Measurements from ENCODE around the gene P2RX1.

The P2RX1 gene

GRCh38 chr17:3893003-3893719 lies 23.1 kb downstream of the P2RX1 start, which contains the start of gene CAMKK1:
CAMKK1 (minus strand) TSS chr17:3893053; CDS start chr17:3885687, 7,366 bp downstream.
- intact Hi-C loops (cut with DNase I), result no loop called here
- DNase-seq, result peak; percentile 40 to 93 (median 87)

DNA sequence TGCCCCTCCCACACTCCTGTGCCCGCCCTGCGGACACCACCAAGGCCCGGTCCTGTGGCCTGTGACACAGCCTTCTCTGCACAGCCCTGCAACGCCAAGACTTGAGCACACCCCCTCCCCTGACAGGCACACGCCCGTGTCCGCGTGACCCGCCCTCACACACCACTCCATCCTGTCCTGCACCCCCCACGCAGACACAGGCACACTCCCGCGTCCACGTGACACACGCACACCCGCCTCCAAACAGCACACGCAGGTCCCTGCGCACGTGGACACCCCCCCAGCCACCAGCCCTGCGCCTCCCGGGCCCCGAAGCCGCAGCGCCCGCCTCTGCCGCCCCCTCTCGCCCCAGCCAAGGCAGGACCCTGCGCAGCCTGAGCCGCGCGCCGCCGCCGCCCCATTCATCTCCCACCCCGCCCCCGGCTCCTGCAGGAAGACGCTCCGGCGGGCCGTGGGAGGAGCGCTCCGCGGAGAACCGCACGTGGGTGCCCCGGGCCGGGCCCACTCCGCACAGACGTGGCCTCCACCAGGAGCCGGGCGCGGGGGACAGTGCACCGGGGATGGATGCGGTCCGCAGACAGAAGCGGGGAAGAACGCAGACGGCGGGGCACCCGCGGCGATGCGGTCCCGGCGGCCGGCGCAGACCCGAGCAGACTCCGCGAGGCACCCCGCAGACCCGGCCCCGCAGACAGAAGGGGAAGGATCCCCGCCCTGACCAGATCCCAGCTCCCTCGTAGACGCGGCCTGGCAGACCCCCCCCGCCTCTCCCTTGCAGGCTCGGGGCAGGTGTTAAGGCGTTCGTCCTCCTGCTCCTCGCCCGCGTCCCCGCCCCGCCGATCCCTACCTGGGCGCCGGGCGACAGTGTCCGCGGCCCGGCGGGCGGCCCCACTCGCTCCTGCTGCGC lies 23.9 kb downstream of the P2RX1 start:
- intact Hi-C loops (cut with DNase I), result no loop called here
- peak; percentile 26 to 88 (median 74) for DNase-seq

DNA sequence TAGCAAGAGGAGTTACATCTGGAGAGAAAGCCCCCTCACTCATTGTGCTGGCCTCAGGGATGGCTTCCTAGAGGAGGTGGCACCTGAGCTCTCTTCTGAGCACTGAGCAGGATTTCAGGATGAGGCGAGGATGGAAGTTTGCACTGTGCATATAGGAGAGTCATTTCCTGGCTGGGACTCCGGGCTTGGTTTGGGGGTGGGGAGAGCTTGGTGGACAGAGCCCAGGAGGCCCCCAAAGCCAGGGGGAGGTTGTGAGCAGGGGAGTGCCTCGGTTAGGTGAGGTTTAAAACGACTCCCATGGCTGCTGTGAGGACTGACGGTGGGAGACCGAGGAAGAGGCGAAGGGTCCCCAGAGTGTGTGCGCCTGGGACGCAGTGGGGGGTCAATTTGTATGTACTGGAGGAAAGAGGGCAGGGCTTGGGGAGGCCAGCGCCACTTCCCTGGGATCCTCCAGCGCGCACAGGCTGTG lies 24.6 kb downstream of the P2RX1 start:
- DNase-seq, result no peak
- intact Hi-C loops (cut with DNase I), result no loop called here

- intact Hi-C loops (cut with DNase I), result no loop called here
These were observed 25.4 kb downstream of the P2RX1 start for GRCh38 chr17:3890878-3891219.

GRCh38 chr17:3890082-3890877 lies 26.0 kb downstream of the P2RX1 start:
- DNase-seq, result peak in 39 of 42 donors; percentile 38 to 85 (median 65)
- intact Hi-C loops (cut with DNase I), result no loop called here

More at GRCh38 chr17:3890878-3891219, 25.4 kb downstream of the P2RX1 start:
- DNase-seq, result peak in 1 of 42 donors; percentile 27

DNA sequence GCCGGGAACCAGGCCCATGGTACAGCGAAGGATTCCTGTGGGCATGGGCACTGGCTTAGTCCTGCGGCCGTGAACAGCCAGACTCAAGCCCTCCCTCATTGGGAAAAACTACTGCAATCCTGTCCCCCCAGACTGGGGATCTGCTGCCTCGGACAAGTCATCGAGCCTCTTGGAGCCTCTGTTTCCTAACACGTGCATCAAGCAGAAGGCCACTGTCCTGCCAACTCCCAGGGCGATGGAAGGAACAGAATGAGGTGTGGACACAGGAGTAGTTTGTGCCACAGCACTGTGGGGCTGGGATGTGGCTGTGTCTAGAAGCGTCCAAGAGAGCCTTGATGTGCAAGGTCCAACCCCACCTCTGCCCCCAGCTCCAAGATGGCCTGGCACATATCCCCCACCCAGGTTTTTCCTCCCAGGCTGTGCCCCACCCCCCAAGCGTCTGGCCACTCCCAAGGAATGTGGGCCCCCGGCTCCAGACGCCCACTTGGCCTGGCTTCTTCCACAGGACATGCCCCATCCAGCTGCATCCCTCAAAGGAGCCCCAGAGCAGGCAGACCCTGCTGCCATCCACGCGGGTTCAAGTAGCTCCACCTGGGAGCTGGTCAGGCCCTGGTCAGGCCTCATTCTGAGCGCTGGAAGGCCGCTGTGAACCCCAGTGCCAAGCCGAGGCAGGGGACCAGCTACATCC lies 26.8 kb downstream of the P2RX1 start:
- no peak for DNase-seq

DNA sequence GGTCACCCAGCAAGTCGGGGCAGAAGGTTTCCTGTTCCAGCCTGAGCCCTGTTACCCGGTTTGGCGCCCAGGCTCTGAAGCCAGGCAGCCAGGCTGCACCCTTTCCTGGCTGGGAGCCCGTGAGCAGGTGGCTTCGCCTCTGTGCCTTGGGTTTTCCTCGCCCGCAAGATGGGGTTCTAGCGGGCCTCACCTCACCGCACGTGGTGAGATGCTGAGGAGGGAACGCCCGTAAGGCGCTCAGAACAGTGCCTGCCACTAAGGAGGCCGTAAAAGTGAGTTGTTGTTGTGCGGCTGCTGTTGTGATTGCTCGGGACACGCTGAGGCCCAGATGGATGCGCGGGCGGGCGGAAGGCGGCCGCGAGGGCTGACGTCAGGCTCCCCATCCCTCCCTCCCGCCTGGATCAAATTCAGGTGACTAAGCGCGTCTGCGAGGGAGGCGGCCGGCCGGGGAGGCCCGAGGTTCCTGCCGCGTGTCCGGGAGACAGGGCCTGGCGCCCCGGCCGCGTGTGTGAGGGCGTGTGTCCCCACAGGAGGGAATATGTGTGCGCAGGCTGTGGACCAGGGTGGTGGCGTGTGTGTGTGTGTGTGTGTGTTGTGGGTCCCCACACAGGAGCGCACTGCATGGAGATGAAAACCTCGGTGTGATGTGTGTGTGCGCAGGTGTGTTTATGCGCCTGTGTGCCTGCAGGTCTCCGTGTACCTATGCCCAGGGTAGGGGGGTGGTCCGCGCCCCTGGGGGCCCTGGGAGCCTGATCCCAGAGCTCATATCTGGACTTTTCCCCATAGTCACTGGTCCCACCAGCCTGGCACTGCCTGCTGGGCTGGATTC lies 27.7 kb downstream of the P2RX1 start:
- DNase-seq, result peak in 1 of 42 donors; percentile 19
- intact Hi-C loops (cut with DNase I), result no loop called here

More for the DNA sequence above, 26.8 kb downstream of the P2RX1 start:
- intact Hi-C loops (cut with DNase I), result no loop called here

GRCh38 chr17:3887804-3888203 lies 28.5 kb downstream of the P2RX1 start:
- DNase-seq, result no peak
- intact Hi-C loops (cut with DNase I), result no loop called here

DNA sequence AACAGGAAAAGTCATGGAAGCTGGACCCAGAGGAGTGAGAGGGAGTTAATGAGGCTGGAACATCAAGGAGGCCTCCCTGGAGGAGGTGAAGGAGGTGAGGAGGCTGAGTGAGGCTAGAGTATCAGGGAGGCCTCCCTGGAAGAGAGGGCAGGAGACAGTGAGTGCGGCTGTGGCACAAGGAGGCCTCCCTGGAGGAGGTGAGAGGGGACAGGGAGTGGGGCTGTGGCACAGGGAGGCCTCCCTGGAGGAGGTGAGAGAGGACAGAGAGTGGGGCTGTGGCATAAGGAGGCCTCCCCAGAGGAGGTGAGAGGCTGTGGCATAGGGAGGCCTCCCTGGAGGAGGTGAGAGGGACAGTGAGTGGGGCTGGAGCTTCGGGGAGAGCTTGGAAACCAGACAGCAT lies 28.9 kb downstream of the P2RX1 start:
- intact Hi-C loops (cut with DNase I), result no loop called here

DNA sequence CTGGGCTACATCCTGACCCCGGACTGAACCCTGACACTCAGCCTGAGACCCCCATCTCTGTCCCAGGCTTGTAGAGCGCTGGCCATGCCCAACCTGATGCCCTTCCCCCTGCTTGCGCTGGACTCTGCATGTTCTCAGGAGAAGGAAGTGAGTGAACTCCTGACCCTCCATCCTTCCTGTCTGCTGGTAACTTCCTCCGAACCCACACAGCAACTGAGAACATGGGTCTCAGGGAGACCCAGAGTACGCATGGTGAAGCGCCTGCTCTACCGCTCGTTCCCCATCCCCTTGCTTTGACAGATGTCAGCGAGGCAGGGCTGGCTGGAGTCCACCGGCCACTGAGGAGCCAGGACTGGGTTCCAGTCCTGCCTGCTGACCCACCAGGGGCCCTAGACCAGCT lies 29.5 kb downstream of the P2RX1 start:
- peak in 19 of 42 donors; percentile 10 to 60 (median 40) for DNase-seq
- intact Hi-C loops (cut with DNase I), result no loop called here

More for the DNA sequence above, 28.9 kb downstream of the P2RX1 start:
- no peak for DNase-seq

DNA sequence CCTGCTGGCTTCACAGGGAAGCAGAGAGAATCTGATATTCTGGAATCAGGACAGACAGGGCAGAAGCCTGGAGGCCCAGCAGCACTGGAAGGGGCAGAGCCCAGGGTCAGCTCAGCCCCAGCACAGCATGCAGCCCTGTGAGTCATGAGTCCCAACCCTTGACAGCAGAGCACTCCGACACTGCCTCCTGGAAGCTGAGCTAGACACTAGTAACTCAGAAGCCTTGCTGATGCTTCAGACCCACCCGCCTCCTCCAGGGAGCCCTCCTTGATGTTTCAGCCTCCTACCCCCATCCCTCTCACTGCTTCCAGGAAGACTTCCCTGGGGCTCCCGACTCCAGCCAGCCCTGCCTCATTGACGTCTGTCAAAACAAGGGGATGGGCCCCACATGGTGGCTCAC lies 30.3 kb downstream of the P2RX1 start:
- DNase-seq, result no peak
- intact Hi-C loops (cut with DNase I), result no loop called here

DNA sequence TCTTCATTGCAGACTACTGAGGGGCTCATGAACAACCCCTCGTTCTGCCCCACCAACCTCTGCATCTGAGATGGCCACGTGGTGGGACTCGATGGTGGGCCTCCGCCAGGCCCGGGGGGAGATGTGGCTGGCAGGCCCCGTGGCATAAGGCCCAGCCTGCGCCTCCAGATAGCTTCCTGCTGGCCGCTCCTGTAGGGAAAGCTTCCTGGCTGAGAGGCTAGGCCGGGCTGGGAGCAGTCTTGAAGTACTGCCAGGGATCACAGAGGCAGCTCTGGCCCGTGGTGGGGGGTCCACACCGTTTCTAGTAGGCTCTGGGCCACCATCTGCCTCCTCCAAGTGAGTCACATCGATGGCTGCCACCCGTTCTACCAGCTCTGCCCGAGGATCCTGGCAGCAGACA lies 31.0 kb downstream of the P2RX1 start:
- intact Hi-C loops (cut with DNase I), result no loop called here
- no peak for DNase-seq

GRCh38 chr17:3884188-3884587 lies 32.1 kb downstream of the P2RX1 start:
- DNase-seq, result peak in 36 of 42 donors; percentile 27 to 85 (median 59)
- intact Hi-C loops (cut with DNase I), result no loop called here

GRCh38 chr17:3882276-3882675 lies 34.0 kb downstream of the P2RX1 start:
- intact Hi-C loops (cut with DNase I), result no loop called here
- DNase-seq, result no peak

GRCh38 chr17:3880983-3881382 lies 35.3 kb downstream of the P2RX1 start:
- intact Hi-C loops (cut with DNase I), result no loop called here
- no peak for DNase-seq

- no peak for DNase-seq
These were observed 36.5 kb downstream of the P2RX1 start for GRCh38 chr17:3879591-3880417.

GRCh38 chr17:3879186-3879585 lies 37.1 kb downstream of the P2RX1 start:
- intact Hi-C loops (cut with DNase I), result no loop called here
- no peak for DNase-seq

More at GRCh38 chr17:3879591-3880417, 36.5 kb downstream of the P2RX1 start:
- intact Hi-C loops (cut with DNase I), result no loop called here
